GM19397 (cell line): ENCODE results near the gene TMEM115.

Experiments
- ATAC-seq: cut with Tn5 transposase; IDR thresholded peaks from one replicate; pipeline ENCODE4 v1.9.1; 2021; ENCODE audit warnings: mild to moderate bottlenecking, moderate library complexity; ENCODE audit not compliant: unreplicated experiment

TMEM115 gene

DNA sequence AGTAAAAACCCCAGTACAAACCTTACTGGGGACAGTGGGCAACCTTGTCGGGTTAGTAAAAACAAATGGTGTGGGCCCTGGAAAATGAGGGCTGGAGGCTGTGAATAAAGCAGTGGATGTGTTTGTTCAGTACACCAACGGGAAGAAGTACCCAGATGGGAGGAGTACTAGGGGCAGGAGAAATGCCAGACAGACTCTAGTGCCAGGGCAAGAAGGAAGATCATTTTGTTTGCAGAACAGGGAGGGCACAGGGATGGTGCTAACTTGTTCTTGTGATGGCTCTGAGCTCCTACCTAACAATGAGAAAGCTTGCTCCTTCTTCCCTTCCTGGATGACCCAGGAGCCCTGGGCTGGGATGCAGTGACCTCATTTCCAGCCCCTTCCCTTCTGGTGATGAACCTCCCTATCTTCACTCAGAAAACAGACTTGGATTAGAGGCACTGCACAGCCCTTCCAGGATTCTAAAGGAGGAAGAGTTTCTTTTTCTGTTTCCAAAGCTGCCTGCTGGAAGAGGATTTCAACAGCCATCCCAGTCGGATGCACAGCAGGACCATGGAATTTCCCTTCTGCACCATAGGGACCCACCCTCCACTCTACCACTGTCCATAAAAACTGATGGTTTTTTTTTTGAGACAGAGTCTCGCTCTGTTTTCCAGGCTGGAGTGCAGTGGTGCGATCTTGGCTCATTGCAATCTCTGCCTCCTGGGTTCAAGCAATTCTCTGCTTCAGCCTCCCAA, 24.8 kb downstream of the TMEM115 start:
- ATAC-seq: no peak

GRCh38 chr3:50333744-50334328, 25.5 kb downstream of the TMEM115 start:
- ATAC-seq: no peak

DNA sequence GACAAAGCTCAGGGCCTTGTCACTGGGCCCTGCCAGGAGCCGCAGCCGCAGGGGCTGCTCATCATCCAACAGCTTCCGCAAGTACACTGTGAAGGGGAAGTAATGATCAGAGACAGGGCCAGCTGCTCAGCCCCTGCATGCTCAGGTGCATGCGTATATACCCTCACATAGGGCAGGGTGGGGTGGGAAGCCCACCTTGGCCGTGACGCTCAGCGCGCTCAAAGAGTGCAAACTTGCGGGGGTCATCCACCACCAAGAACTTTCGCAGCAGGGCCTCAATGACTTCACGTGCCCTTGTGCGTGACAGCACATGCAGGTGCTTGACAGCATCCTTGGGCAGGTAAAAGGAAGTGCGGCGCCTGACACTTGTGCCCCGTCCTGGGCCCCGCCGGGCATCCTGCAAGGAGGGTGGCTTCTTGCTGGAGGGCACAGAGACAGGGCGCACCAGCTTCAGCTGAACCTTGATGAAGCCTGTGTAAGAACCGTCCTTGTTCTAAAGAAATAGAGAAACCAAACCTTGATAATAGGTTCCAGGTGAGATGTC, 27.9 kb downstream of the TMEM115 start:
- no peak for ATAC-seq

GRCh38 chr3:50330330-50330729, 29.0 kb downstream of the TMEM115 start:
- no peak for ATAC-seq

DNA sequence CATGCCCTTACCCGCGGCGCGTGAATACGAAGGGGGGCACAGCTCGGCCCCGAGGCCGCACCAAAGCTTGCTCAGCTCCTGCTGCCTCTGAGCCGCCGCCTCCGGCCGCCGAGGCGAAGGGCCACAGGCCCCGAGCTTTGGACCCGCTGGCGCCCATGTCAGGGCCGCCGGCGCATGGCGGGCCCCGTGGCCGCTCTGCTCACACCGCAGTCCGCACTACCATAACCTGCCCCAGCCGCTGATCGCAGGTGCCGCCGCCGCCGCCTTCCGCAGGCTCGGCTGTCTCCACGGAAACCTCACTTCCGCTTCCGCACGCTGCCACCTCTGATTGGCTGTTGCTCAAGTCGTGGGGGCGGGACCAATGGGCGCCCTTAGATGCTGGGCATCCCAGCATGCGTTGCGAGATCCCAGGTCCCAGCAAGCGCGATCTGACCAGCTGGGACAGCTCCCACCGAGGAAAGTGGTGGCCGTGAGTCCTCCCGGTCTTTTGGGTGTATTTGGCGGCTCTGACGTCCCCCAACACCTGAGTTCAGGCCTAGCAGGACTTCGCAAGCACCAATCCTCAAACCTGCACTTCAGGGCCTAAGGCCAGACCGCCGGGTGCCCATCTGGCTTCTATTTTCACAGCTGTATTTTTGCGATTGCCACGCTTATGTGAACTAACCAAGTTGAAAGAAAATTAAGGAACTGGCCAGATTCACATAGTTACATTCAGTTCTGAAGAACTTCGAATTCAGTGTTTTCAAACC, 31.2 kb downstream of the TMEM115 start, which contains the start of gene TUSC2:
Gene TUSC2 (minus strand): TSS at position 281 of the 749 bp plus-strand sequence. CDS start 124 bp downstream, at position 157.
- peak; percentile 82 for ATAC-seq

GRCh38 chr3:50327129-50327528, 32.2 kb downstream of the TMEM115 start:
- no peak for ATAC-seq

DNA sequence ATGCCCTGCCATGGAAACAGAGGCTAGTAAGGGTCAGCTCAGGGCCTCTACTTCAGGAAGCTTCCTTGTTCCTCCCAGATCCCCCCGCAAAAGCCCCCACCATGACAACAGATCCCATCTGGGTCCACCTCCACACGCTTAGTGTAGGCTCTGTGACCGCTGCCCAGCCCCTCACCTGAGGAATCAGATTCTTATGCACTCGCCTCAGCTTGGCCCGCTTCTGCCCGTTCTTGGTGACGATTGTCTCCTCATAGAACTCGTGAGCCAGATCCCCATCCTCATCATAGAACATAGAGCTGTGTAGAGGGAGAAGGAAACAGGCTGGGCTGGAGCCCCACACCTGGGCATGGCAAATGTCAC, 33.2 kb downstream of the TMEM115 start:
- no peak for ATAC-seq

- no peak for ATAC-seq
These were observed 33.7 kb downstream of the TMEM115 start for GRCh38 chr3:50325497-50326181.

- no peak for ATAC-seq
These were observed 34.2 kb downstream of the TMEM115 start for GRCh38 chr3:50325113-50325480.

DNA sequence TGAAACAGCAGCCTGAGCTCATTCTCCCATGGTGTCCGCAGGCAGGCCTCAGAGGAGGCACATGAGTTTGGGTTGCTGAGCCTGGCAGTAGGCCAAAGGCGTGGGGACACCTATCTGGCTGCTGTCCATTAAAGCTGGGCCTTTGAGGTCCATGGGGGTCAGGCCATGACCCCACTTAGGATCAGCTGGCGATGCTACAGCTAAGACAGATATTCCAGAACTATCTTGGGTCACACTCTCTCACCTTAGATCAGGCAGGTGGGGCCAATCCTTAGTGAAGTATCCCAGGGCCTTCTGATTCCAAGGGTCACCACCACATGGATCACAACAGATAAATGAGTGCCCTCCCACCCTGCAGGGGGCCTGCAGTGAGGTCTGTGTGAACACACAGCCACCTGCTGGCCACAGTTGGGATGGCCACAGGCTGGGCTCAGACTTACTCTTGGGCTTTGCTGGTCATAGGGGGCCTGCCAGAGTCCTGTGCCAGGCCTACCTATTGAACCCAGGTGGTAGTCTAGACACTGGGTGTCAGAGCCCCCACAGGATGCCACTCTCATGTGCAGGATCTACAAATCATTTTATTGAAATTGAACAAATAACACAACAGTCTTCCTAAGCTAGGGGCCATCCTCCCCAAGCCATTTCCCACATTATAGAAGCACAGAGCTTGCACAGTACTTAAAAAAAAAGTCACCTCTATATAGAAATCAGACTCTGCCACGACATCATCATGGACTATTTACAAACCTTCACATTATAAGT, 34.8 kb downstream of the TMEM115 start:
- no peak for ATAC-seq

DNA sequence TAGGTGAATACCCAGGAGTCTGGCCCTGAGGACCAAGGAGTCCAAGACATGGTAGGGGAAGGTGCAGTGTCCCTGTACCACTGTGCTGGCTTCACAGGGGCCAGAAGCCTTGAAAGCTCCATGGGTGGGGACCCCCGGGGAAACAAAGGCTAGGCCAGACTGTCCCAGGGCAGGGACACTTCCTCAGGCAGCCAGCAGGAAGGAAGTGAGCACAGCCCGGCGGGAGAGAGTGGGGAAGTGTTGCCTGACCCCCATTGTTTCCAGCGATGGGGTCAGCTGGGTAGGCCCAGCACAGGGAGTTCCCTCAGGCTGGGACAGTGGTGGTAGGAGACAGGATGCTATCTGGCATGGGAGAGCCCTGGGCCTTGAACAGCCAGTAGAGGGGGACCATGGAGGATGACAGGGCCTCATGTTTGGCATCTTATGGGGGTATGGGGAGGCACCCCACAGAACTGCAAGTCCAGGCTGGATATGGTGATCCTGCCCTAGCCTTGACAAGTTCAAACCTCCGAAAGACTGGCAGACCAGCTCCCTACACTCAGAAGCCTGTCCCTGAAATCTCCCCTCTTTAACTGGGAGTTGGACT, 35.6 kb downstream of the TMEM115 start:
- ATAC-seq: no peak

GRCh38 chr3:50323092-50323600, 36.2 kb downstream of the TMEM115 start:
- no peak for ATAC-seq

GRCh38 chr3:50322386-50323091, 36.8 kb downstream of the TMEM115 start, which contains the start of gene HYAL2:
TSS of gene HYAL2 (minus strand) at chr3:50322745. CDS start at chr3:50320489, 2,256 bp downstream.
- ATAC-seq: no peak

DNA sequence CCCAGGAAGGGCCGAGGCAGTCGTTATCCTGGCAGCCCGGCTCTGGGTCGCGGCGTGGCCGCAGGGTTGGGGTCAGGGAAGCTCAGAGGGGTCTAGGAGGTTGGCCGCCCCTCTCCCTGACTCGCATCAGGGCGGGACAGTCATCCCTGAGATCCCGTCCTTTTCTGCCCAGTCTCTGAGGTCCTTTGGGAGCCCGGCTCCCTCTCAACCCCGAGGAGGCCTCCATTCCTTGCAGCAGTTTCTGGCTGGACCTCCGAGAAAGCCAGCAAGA, 37.3 kb downstream of the TMEM115 start:
- ATAC-seq: no peak

GRCh38 chr3:50321336-50322114, 37.8 kb downstream of the TMEM115 start:
- ATAC-seq: peak; percentile 80

DNA sequence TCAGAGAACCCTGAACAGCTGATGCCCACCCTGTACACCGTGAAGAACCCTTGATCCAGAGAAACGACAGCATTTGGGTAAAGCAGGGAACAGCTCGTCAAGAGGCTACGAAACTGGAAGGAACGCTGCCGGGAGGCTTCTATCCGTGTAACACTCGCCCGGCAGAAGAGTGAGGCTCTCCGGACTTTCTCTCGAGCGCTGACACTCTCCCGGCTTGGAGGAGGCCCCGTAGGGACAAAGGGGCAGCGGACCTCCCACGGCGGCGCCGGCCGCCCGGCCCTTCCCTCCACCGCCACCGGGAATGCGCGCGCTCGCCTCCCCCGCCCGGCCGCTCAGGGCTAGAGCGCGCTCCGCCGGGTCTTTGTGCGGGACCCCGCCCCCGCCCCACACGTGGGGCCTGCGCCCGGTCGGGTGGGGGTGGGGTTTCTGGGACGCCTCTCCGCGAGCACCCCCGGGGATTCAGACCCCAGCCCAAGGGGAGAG, 38.4 kb downstream of the TMEM115 start:
- peak; percentile 55 for ATAC-seq

DNA sequence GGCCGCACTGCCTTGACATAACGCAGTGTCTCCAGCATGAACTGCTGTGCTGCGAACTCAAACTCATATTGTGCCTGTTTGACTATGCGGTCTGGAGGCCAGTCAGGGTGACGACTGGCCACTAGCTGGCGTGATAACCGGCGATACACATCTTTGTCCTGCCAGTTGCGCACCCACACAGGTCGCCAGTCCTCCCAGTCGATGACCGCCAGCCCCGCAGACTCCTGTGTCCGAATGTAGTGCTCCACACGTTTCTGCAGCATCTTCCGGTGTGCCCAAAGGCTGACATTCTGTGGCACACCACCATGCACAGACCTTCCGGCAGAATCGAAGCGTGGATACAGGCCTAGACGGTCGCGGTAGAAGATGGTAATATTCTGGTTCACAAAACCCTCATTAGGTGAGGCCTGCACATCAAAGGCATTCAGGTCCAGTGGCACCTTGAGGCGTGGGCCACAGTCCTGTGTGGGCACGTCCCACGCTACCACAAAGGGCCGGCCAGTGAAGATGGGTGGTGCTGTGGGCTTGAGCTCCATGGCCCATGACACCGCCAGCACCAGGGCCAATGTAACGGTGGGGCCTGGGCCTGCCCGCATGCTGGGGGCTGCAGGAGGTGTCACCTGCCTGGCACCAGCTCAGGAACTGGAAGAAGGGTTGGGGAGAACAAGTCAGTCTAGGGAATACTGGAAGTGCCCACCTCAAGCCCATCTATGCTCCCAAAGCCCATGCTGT, 39.3 kb downstream of the TMEM115 start:
- no peak for ATAC-seq
